Activated CD4-positive, alpha-beta T cell treated with anti-CD3 and anti-CD28 coated beads, Interleukin-10, Interleukin-2, amounts not matched to agents 100 ng/mL and 50 ng/mL, durations not matched to agents 16 hours and 8 hours (primary cell): Measurements from ENCODE around the gene WDR27.
"Not testable (repeated sequence)": the region's sequence is repeated elsewhere in the genome, so short reads cannot be mapped to it uniquely, and the experiment has no call there.

Experiments used
- DNase-seq: peaks from one replicate; pipeline ENCODE4 v3.0.0-alpha.2; 2020

The WDR27 gene

DNA sequence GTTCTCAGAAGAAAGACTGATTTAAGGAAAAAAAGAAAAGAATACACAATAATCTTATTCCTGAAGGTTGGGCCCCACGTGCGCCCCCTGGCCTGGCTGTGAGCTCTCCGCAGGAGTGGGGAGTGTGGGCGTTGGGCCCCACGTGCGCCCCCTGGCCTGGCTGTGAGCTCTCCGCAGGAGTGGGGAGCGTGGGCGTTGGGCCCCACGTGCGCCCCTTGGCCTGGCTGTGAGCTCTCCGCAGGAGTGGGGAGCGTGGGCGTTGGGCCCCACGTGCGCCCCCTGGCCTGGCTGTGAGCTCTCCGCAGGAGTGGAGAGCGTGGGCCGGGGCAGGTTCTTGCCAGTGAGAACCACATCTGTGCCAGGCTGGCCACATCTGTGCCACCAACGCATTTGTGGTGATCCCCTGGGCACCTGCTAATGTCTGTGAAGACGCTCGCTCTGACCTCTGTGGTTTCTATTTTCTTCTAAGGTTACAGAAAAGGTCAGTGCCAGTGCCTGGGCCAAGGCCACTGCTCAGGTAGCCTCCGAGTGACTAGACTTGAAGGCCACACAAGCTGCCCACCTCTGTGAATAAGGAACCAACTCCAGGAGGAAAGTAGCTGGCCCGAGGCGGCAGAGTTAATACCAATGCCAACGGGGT, 41.0 kb downstream of the WDR27 start:
- no peak for DNase-seq

DNA sequence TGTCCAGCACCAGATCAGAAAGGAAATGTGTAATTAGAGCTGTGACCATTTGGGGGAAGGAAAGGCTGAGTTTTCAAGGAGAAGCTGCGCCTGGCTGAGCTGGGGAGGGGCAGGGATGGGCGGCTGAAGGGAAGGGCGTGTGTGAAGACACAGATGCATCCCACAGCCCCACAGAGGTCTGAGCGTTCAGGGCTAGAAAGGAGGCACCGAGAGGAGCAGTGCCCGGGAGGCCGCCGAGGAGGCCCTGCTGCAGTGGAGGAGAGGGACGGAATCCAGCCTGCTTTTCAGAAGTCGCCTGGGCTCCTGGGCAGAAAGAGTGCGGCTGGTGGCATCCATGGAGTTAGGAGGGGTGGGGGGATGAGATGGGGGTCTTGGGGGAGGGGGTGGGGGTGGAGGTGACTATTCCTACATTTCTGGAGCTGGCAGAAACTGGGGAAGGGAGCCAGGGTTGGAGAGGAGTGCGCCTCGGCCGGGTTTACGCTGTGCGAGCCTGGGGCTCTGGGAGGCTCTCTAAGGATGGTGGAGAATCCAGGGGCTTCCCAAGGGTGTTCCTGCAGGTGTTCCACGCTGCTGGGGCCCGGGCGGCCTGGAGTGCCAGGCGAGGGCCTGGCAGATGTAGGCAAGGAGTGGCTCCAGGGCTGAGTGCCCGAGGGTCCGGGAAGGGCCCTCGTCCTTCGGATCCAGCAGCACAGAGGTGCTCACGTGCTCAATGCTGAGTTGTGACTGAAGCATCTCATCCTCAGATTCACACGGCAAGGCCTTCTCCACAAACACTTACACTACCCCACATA, 41.8 kb downstream of the WDR27 start:
- DNase-seq = no peak

DNA sequence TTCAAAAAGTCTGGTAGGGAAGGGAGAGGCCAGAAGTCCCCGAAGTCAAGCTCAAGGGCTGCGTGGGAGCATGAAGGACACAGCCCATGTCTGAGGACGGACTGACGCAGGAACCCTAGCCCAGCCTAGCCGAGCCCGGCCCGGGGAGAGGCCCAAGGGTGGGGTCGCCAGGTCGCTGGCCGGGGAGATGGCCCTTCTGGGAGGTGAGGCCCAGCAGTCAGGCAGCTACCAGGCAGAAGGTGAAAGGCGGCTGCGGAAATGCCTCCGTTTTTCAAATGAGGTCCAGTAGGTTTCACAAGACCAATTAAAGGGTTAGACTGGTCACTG, 44.6 kb downstream of the WDR27 start:
- no peak for DNase-seq

DNA sequence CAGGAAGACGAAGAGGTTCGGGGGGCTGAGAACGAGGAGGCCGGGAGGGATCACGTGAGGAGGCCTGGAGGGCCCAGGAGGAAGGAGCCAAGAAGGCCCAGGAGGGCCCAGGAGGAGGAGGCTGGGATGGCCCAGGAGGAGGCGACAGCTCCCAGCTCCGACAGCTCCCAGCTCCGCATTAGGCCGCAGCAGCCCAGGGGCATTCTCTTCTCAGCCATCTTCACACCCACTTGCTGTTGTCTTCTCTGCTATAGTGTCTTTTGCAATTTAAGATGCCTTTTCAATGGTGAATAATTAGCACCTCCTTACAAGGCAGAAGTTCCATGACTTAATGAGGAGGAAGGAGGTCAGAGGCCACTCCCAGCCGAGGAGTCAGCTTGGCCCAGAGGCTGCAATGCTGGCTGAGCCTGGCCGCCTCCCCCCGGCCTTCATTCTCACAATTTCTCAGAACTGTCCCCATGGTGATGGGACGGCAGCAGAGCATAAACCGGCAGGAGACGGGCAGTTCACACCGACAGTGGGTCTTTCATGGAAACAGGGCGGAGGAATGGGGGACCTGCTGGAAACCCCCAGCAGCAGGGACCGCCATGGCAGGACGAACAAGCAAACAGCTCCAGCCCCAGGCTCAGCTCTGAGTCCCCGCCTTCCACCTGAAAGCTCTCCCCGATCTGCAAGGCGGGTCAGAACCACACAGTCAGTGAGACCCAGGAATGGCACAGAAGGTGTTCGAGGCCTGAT, 45.1 kb downstream of the WDR27 start:
- no peak for DNase-seq

DNA sequence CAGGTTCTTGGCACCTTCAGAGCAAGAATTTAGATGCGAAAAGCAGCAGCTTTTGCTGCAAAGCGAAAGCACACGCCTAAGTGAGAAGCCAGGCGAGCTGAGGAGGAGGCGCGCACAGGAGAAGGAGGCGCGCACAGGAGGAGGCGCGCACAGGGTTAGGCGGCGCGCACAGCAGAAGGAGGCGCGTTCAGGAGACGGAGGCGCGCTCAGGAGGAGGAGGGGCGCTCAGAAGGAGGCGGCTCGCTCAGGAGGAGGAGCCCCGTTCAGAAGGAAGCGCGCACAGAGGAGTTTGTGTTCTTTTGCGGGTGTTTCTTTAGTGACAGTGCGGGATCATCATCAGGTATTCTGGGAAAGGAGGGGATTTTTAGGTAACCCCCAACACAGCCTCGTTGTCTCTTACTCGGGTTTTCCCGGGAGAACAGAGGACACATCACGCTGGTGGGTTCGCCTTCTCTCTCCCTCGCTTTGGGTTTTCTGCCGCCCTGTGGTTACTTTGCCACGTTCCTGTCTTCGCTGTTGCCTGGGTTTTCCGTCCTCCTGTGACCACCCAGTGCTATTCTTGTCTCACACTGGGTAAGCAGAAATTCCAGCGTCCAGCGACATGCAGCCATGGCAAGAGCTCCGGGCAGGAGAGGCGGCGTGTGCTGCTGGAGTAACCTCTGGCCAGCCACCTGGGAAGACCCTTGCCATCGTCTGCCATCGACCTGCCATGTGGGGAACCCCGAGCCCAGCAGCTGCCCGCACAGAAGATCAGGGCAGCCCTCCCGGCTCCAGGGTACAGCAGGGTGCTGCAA, 47.0 kb downstream of the WDR27 start:
- peak; percentile 64 for DNase-seq

DNA sequence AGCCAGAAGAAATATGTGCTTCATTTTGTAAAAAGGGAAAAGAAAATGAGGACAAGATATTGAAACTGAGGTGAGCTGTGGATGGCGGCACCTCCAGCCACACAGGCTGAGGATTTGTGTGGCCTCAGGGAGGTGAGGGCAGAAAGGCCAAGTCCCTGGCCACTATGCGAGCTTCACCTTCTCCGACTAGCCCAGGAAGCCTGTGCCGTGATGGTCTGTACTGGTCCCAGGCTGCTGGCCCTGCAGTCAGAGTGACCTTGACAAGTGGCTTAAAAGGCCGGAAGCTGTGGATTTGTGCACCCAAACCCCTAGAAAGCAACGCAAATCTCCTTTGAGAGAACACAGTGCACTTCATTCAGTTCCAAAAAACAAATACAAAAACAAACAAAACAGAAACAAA, 48.1 kb downstream of the WDR27 start:
- DNase-seq = no peak

DNA sequence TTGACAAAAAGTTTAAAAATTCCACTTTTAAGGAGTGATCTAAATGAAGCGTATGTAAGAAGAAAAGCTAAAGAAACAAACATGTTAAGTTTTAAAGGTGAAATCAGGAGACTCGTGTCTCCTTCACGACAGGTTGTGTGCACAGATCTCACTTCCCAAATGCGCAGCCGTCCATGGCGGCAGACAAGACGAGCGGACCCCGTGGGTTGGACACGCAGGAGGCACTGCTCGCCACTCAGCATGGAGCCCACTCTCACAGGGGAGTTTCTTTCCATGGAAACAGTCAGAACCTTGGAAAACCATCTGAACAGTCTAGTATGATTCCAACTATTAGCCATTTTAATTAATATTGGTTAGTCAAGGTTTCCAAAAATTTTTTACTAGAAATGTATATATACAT, 48.9 kb downstream of the WDR27 start:
- DNase-seq = no peak

DNA sequence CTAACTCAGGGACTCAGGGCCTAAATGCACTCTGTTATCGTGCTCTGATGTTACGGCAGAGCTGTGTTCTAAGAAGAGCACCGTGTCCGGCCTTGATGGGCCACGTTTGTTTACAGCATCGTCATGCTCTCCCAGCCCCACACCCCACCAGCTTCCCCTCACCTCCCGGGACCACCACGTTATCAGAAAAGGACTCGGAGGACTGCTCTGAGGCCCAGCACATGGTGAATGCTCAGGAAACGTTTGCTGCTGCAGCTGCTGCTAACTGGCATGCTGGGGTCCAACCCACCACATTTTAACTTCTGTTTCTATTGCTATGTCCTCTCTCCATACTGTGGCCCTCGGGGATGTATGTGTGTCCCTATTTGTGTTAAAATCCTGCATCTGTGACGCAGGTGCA, 50.3 kb downstream of the WDR27 start:
- no peak for DNase-seq

DNA sequence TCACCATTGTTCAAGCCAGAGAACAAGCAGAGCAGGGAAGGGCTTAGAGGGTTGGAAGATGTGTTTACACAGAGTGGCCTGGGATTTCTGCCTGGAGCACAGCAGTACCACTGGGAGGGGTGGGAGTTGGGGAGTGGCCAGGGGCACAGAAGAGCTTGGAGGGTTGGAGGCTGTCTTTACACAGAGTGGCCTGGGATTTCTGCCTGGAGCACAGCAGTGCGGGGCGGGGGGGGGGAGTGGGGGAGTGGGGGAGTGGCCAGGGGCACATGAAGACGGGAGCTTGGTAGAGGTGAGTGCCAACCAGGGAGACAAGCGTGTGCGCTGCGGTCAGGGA, 50.9 kb downstream of the WDR27 start:
- no peak for DNase-seq

DNA sequence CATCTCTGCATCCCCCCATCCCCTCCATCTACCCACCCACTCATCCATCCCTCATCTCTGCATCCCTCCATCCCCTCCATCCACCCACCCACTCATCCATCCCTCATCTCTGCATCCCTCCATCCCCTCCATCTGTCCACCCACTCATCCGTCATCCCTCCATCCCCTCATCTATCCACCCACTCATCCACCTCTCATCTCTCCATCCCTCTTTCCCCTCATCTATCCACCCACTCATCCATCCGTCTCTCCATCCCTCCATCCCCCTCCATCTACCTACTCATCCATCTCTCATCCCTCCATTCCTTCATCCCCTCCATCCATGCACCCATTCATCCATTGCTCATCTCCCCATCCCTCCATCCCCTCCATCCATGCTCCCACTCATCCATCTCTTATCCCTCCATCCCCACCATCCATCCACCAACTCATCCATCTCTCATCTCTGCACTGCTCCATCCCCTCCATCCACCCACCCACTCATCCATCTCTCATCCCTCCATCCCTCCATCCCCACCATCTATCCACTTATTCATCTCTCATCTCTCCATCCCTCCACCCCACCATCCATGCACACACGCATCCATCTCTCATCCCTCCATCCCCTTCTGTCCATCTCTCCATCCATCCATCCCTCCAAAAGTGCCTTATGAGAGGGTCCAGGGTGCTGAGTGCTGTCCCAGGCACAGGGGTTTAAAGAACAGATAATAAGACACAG, 51.4 kb downstream of the WDR27 start:
- DNase-seq = no peak

DNA sequence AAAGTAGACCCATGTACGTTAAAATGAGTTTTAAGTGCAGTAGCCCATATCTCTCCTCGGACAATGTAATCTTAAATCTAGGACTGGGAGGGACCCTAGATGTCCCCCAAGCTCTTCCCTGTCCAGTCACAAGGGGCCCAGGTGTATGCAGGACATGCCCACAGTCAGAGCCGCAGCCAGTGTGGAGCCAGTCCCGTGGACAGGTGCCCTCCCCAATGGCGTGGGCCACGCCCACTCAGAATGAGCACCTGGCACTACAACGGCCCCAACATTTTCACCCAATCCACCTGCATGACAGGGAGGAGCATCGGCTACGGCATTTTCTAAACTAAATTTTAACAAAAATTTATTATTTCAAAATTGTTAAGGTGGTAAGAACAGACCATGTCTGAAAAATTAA, 53.2 kb downstream of the WDR27 start:
- no peak for DNase-seq

DNA sequence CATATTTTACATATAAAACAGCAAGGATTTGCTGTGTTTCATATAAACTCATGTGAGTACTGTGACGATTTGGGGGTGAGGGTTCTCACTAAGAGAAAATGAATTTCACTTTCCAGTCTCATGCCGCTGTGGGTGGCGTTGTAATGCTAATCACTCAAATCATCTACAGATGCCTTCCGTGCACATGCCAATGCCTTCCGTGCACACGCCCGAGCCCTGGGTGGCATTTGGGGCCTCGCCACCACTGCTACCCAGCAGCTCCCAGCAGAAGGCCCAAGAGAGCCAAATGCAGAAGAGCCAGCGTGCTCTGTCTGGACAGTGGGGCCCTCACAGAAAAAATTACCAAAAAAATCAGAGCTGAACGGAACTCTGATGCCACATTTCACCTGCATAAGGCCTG, 53.7 kb downstream of the WDR27 start:
- DNase-seq = no peak

DNA sequence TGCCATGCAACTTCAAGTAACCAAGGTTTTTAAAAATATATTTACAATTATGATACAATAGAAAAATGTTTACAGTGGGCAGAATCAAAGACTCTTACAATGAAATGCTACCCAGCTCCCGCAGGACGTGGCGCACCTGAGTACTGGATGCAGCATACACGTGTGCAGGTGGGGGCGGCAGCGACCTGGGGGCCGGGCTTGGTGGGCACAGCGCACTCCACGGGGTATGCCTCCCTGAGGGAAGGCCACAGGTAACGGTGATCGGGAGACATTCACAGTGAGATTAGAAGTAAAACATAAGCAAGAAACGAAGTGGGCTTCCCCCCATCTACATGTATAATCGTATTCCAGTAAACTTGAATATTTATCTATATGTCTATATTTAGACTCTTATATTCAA, 54.2 kb downstream of the WDR27 start:
- DNase-seq = no peak

DNA sequence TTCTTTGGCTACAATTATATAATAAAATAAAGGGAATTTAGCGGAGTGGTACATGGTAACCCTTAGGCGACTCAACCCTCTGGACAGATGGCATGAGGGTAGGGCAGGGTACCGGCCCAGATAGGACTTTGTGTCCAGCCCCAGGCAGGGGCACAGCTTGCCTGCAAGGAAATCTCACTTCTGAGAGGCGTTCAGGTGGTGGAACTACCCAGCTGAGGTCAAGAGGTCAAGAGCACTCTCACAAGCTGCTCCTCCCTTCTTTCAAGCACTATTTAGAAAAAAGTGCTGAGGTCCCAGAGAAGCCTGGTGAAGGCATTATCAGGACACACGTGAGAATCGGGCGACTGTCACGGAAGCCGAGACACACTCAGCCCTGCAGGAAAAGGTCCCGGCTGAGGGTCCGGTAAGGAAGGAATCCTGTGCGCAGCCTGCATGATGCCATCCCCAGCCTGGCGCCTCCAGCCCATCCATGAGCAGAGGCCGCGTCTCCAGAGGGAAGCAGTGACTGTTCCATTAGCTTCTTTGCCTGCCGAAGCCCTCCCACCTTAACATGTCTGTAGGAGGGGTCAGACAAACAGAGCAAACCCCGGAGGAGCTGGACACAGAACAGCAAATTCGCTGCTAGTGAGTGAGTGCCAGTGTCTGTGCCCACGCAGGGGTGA, 54.8 kb downstream of the WDR27 start:
- DNase-seq = no peak

DNA sequence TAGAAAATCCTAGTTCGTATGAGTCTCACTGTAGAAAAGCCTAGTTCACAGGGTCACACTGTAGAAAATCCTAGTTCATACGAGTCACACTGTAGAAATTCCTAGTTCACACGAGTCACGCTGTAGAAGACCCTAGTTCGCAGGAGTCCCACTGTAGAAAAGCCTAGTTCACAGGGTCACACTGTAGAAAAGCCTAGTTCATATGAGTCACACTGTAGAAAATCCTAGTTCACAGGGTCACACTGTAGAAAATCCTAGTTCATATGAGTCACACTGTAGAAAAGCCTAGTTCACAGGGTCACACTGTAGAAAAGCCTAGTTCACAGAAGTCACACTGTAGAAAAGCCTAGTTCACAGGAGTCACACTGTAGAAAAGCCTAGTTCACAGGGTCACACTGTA, 56.4 kb downstream of the WDR27 start:
- DNase-seq = not testable (repeated sequence)

DNA sequence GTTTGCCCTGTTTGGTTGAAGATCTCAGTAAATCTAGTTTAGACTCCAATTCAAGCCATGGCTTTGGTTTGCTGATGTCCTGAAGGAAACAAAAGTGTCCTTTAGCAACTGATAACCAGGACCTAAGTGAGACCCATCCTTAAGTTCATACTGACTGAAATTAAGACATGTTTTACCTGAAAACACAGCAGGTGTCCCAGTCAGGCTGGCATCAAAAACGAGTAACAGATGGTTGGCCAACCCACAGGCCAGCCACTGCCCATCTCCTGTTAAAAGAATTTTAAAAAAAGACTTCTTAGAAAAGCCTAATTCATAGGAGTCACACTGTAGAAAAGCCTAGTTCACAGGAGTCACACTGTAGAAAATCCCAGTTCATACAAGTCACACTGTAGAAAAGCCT, 58.3 kb downstream of the WDR27 start:
- no peak for DNase-seq

DNA sequence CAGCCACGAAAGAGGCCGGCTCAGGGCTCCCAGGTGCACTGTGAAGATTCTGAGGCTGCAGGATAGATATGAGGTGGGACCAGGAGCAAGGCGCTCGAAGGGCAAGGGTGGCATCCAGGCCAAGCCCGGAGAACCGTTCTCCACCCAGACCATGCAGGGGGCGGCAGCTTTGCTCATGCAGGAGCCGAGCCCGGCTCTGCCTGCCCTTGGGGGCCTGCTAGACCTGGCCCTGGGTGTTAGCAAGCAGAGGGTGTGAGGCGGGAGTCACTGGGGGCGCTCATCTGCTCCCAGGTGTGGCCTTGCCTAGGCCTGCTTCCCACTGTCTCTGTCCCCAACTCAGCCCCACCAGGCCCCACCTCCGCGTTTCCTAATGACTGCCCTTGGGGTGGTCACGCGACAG, 59.4 kb downstream of the WDR27 start:
- no peak for DNase-seq

DNA sequence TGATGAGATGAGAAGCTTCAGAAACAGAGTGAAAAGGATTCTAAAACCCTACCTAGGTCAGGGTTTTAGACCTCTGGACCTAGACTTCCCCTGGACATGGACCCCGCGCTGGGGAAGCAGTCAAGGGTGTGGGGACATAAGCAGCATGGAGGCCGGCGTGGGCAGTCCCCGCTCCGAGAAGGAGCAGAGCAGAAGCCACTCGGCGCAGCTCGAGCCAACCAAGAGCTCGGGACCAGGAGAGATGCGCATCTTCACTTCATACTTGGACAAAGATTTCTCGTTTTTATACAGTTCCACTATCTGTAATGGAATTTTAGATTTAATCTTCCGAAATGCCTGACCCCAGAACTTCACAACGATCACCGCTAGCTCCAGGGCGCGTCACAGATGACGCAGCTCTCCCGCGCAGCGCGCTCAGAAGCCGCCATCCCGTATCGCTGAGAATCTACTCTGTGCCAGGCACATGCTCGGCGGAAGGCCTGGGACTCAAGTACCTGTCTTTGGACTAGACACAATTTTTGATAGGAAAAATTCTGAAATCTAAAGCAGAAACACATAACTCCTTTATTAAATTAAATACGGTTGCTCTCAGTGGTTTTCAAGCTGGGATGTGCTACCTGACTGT, 60.3 kb downstream of the WDR27 start:
- DNase-seq = no peak

DNA sequence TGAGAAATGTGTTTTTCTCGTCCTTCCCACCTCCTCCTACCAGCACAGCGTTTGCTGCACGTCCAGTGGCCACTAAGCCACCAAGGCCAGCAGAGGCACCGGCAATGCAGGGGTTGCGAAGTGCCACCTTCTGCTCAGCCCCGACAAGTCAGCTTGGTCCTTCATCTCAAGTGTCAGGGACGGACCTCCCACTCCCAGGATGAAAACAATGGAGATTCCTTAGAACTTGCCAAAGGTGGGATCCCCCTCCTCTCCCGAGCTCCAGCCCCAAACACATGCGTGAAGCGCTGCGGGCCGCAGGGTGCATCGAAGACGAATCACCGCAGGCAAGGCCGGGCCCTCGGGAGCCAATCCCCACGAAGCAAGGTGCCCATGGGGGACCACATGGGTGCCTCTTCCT, 60.8 kb downstream of the WDR27 start:
- DNase-seq = no peak

DNA sequence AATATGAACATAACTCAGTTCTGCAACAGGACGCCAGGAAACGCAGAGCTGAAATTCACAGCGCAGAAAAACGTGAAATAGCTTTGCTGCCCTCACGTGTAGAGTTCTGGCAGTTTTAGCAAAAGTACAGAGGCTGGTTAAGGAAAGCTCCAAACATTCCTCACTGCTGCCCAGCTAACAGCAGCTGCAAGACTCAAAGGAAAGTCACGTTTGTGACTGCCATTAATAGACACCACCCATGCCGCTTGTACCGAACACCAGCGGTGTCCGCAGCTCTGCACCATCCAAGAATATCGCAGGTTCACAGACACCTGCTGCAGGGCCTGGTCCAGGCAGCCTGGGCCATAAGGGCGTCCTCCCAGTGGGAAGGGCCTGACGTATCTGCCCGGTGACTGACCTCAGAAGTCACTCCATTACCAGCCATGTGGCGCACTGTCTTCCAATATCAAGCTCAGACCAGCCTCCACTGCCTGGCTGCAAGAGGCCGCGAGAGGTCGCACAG, 61.4 kb downstream of the WDR27 start:
- DNase-seq = no peak

DNA sequence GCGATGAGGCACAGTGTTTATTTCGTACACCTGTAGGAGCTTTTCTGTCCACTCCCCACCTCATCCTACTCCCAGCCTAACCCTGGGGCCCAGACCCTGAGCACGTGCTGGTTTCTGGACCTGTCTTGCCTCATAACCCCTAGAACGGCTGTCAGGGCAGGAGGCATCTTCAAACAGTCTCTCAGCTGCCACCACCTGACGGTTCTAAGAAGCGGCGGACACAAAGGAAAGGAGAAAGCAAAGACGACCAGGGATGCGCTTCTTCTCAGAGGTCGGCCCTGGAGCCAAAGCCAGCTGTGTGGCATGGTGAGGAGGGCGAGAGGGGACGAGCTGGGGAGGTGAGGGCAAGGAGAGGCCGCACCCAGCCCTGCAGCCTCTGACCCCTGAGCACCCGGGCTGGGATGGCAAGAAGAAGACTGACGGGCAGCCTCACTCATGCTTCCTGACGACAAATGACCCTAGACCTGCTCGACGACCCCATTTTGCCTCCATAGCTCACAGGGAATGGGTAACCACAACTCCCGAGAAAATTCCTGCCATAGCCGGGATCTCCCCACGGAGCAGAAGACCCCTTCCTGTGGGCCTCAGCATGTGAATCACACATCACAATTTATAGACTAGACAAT, 62.1 kb downstream of the WDR27 start:
- no peak for DNase-seq
